ENCODE measurements around the gene CEACAM6. TPM values are rescaled to one million over a fixed set of nuclear protein-coding genes. Genes with fewer than 3 reads are reported as not detected.
"Not testable (repeated sequence)": the region's sequence is repeated elsewhere in the genome, so short reads cannot be mapped to it uniquely, and the experiment has no call there.

CEACAM6 gene
- 1 to 10 TPM; 3.6 to 9.0 (median 8.0) TPM for total RNA-seq
- 1 to 10 TPM in 1 of 2 donors, under 1 TPM in 1; 0.68 to 1.7 TPM for polyA plus RNA-seq

- intact Hi-C loops (cut with DNase I): no loop called here
- H3K27ac ChIP-seq: no peak within 1 kb of the TSS
- H3K4me1 ChIP-seq: peaks cover 0 to 9% (median 6%) of the 10 kb centered on the region in 3 donors
- FAIRE-seq: no peak
- no peaks in the 10 kb centered on the region for H3K9me3 ChIP-seq
- H3K4me3 ChIP-seq: no peak within 1 kb of the TSS
- ATAC-seq: no peak
- no peak for DNase-seq
- WGBS, 2 donors: 36 to 38% methylated on average over 3 of the region's 3 CpGs
- no peak for TF ChIP-seq CTCF (IDR thresholded peaks at IDR 0.05)
- H3K36me3 ChIP-seq: no peaks in the 10 kb centered on the region
- H3K27me3 ChIP-seq: no peaks in the 10 kb centered on the region
Measured at GRCh38 chr19:41755328-41755913, at the start of gene CEACAM6. TSS of gene CEACAM6 (plus strand) at chr19:41755530. CDS start at chr19:41755639, 109 bp downstream.

DNA sequence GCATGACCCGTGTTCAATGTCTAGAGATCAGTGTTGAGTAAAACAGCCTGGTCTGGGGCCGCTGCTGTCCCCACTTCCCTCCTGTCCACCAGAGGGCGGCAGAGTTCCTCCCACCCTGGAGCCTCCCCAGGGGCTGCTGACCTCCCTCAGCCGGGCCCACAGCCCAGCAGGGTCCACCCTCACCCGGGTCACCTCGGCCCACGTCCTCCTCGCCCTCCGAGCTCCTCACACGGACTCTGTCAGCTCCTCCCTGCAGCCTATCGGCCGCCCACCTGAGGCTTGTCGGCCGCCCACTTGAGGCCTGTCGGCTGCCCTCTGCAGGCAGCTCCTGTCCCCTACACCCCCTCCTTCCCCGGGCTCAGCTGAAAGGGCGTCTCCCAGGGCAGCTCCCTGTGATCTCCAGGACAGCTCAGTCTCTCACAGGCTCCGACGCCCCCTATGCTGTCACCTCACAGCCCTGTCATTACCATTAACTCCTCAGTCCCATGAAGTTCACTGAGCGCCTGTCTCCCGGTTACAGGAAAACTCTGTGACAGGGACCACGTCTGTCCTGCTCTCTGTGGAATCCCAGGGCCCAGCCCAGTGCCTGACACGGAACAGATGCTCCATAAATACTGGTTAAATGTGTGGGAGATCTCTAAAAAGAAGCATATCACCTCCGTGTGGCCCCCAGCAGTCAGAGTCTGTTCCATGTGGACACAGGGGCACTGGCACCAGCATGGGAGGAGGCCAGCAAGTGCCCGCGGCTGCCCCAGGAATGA, 48.4 kb upstream of the CEACAM6 start:
- no peak for FAIRE-seq
- H3K9me3 ChIP-seq: no peaks in the 10 kb centered on the region
- no peaks in the 10 kb centered on the region for H3K27me3 ChIP-seq
- peak; percentile 73 to 96 (median 90) for TF ChIP-seq CTCF (IDR thresholded peaks at IDR 0.05)
- intact Hi-C loops (cut with DNase I): no loop called here
- H3K4me3 ChIP-seq: peak overlapping the region in 2 of 4 donors; percentile 33 to 44
- no peaks in the 10 kb centered on the region for H3K36me3 ChIP-seq
- peak; percentile 54 to 88 (median 76) for DNase-seq
- no peak overlapping the region for H3K27ac ChIP-seq
- peak; percentile 95 to 97 (median 96) for ATAC-seq
- WGBS, 2 donors: 12 to 15% methylated on average over 24 to 26 of the region's 26 CpGs
- no peaks in the 10 kb centered on the region for H3K4me1 ChIP-seq

DNA sequence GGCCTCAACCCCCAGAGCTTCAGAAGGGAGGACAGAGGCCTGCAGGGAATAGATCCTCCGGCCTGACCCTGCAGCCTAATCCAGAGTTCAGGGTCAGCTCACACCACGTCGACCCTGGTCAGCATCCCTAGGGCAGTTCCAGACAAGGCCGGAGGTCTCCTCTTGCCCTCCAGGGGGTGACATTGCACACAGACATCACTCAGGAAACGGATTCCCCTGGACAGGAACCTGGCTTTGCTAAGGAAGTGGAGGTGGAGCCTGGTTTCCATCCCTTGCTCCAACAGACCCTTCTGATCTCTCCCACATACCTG, 47.9 kb upstream of the CEACAM6 start:
- intact Hi-C loops (cut with DNase I): no loop called here
- Histone ChIP-seq H3K9me3 (no peaks in the 10 kb centered on the region), H3K36me3 (no peaks in the 10 kb centered on the region), H3K4me3 (no peak overlapping the region), H3K27ac (no peak overlapping the region), H3K4me1 (no peaks in the 10 kb centered on the region), H3K27me3 (no peaks in the 10 kb centered on the region)
- FAIRE-seq (no peak), ATAC-seq (no peak), DNase-seq (no peak)
- TF ChIP-seq CTCF (IDR thresholded peaks at IDR 0.05): no peak
- 43 to 52% methylated on average over 5 of the region's 5 CpGs for WGBS, 2 donors

GRCh38 chr19:41707871-41708371, 47.4 kb upstream of the CEACAM6 start:
- no peak overlapping the region for H3K4me3 ChIP-seq
- intact Hi-C loops (cut with DNase I): no loop called here
- ATAC-seq (no peak), DNase-seq (peak in 1 of 6 donors; percentile 39), FAIRE-seq (no peak)
- no peak overlapping the region for H3K27ac ChIP-seq
- no peaks in the 10 kb centered on the region for H3K27me3 ChIP-seq
- no peaks in the 10 kb centered on the region for H3K9me3 ChIP-seq
- no peaks in the 10 kb centered on the region for H3K36me3 ChIP-seq
- 50 to 78% methylated on average over 5 of the region's 5 CpGs for WGBS, 2 donors
- H3K4me1 ChIP-seq: no peaks in the 10 kb centered on the region
- no peak for TF ChIP-seq CTCF (IDR thresholded peaks at IDR 0.05)

- Histone ChIP-seq H3K9me3 (no peaks in the 10 kb centered on the region), H3K27ac (no peak within 1 kb of the TSS), H3K4me1 (no peaks in the 10 kb centered on the region), H3K27me3 (no peaks in the 10 kb centered on the region), H3K4me3 (no peak within 1 kb of the TSS), H3K36me3 (no peaks in the 10 kb centered on the region)
- no peak for FAIRE-seq
- 27 to 28% methylated on average over 4 of the region's 4 CpGs for WGBS, 2 donors
- ATAC-seq: no peak
- peak in 1 of 6 donors; percentile 13 for DNase-seq
- no peak for TF ChIP-seq CTCF (IDR thresholded peaks at IDR 0.05)
- intact Hi-C loops (cut with DNase I): no loop called here
Measured at GRCh38 chr19:41708481-41708880, 46.8 kb upstream of the CEACAM6 start, which contains the start of gene CEACAM5. TSS of gene CEACAM5 (plus strand) at chr19:41708626. CDS start at chr19:41708732, 106 bp downstream.

GRCh38 chr19:41709516-41709915, 45.8 kb upstream of the CEACAM6 start:
- H3K4me3 ChIP-seq; H3K4me1 ChIP-seq; H3K27ac ChIP-seq; FAIRE-seq; H3K9me3 ChIP-seq; H3K36me3 ChIP-seq; H3K27me3 ChIP-seq; intact Hi-C loops (cut with DNase I); ATAC-seq: not testable (repeated sequence)
- DNase-seq: peak in 1 of 6 donors; percentile 12
- 62 to 76% methylated on average over 8 of the region's 8 CpGs for WGBS, 2 donors

Measured in pancreas (tissue), 10 donors.